Bronchial epithelial cell (primary cell): ENCODE measurements around the gene PDE4C. TPM values are rescaled to one million over a fixed set of nuclear protein-coding genes. Genes with fewer than 3 reads are reported as not detected.

Source experiments
- DNase-seq: peaks from one replicate; pipeline ENCODE4 v3.0.0-alpha.2; 2010; ENCODE audit warnings: low read depth
- FAIRE-seq: peaks from 2 replicates; lab custom pipeline; 2011; peaks lifted over from hg19 to GRCh38; lab: Jason Lieb, UNC
- H3K27me3 ChIP-seq: 2 replicates; pipeline ENCODE4 v1.5.1; 2011; ENCODE audit warnings: low read length; ENCODE audit not compliant: control insufficient read depth, insufficient read depth
- H3K36me3 ChIP-seq: 2 replicates; pipeline ENCODE4 v1.5.1; 2011; ENCODE audit warnings: low read length; ENCODE audit not compliant: control insufficient read depth, insufficient read depth
- H3K4me3 ChIP-seq: 2 replicates; pipeline ENCODE4 v1.5.1; 2011; ENCODE audit warnings: mild to moderate bottlenecking, low read depth, low read length, control low read depth
- CTCF ChIP-seq: IDR thresholded peaks from 2 replicates; pipeline ENCODE4 v1.5.1; 2011; ENCODE audit warnings: mild to moderate bottlenecking, moderate library complexity, low read length, control low read depth, inconsistent platforms; ENCODE audit not compliant: insufficient read depth, severe bottlenecking
- total RNA-seq: library from RNA; depleted of rRNA; stranded (reverse); fragments of >200 nt; gene quantifications from 2 replicates; pipeline ENCODE4 v1.2.1, GENCODE V29; 2014

PDE4C gene
- total RNA-seq, 1 donor from 2014 or later = 0.26 TPM

DNA sequence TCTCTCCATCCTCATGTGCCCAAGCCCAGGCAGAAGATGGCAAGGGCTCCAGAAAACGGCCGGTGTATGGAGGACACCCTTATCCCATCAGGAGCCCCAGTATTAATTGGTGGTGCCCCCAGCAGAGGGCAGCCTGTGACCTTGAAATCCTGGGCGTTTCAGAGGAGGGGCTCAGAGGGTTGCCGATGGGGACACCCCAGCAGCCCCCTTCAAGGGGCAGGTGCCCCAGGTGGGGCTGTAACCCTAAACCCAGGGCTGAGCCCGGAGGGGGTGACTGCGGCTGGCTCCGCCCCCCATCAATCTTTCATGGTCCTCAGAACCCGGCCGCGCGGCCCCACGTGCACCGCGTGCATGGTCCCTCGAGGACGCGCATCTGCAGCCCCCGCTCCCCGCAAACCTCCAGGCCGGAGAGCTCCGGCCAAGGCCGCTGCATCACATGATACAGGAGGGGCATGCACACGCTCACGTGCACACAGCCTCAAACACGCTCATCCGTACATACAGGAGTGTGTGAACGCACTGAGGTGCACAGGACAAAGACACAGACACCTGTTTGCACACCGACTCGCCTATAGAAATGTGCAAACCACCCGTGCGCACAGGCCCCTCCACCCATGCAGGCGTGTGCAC is 23.3 kb downstream of the PDE4C start:
- peak; percentile 23 for TF ChIP-seq CTCF
- Histone ChIP-seq H3K4me3 (peak overlapping the region; percentile 67), H3K36me3 (no peaks in the 10 kb centered on the region), H3K27me3 (no peaks in the 10 kb centered on the region)
- DNase-seq (no peak), FAIRE-seq (no peak)

- Histone ChIP-seq H3K36me3 (no peaks in the 10 kb centered on the region), H3K27me3 (no peaks in the 10 kb centered on the region), H3K4me3 (no peak overlapping the region)
- DNase-seq (no peak), FAIRE-seq (no peak)
- no peak for TF ChIP-seq CTCF
Measured at GRCh38 chr19:18202397-18202777, 23.9 kb downstream of the PDE4C start.

GRCh38 chr19:18198374-18198773 is 27.9 kb downstream of the PDE4C start:
- FAIRE-seq (no peak), DNase-seq (no peak)
- Histone ChIP-seq H3K36me3 (peaks cover 5% of the 10 kb centered on the region), H3K4me3 (no peak overlapping the region), H3K27me3 (no peaks in the 10 kb centered on the region)
- no peak for TF ChIP-seq CTCF

DNA sequence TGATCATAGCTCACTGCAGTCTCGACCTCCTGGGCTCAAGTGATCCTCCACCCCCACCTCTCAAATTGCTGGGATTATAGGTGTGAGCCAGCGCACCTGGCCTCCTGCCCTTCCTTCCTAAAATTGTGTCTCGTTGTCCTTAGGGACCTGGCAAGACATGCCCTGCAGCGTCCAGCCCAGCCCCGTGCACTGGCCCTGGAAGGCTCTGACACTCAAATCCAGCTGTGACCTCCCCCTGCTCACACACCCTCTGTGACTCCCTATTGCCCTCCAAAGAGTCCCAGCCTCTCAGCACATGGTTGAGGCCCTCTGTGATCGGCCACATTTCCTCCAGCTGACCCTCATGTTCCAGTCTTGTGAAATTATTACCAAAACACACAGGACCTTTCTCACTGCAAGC is 28.3 kb downstream of the PDE4C start:
- Histone ChIP-seq H3K27me3 (no peaks in the 10 kb centered on the region), H3K4me3 (no peak overlapping the region), H3K36me3 (peaks cover 5% of the 10 kb centered on the region)
- peak; percentile 43 for FAIRE-seq
- DNase-seq = no peak
- no peak for TF ChIP-seq CTCF

GRCh38 chr19:18197306-18197705 is 28.9 kb downstream of the PDE4C start:
- FAIRE-seq (no peak), DNase-seq (no peak)
- Histone ChIP-seq H3K36me3 (peaks cover 5% of the 10 kb centered on the region), H3K27me3 (no peaks in the 10 kb centered on the region), H3K4me3 (no peak overlapping the region)
- TF ChIP-seq CTCF = no peak

DNA sequence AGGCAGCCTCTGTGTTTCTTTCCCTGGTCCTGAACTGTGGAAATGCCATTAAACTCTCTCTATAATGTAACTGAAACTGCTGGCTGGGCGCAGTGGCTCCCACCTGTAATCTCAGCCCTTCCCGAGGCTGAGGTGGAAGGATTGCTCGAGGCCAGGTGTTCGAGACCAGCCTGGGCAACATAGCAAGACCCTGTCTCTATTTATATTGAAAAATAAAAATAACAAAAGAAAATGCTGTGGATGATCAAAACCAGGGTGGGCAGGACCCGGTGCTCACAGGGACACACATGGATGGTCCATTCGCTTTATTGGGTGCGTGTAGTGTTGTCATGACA is 29.8 kb downstream of the PDE4C start:
- DNase-seq = no peak
- no peak for TF ChIP-seq CTCF
- FAIRE-seq = no peak

More for the DNA sequence above, 29.8 kb downstream of the PDE4C start:
- H3K27me3 ChIP-seq = no peaks in the 10 kb centered on the region
- H3K36me3 ChIP-seq = peaks cover 5% of the 10 kb centered on the region
- H3K4me3 ChIP-seq = no peak overlapping the region
